ENCODE data around the gene WFIKKN2. TPM values are rescaled to one million over a fixed set of nuclear protein-coding genes. Genes with fewer than 3 reads are reported as not detected.

WFIKKN2 gene
- total and polyA plus RNA-seq, 2 of the 13 experiments (the other 11 are each of a cell fraction or from before 2014, with no cell fraction given) = not detected

GRCh38 chr17:50890675-50891516 lies 55.5 kb downstream of the WFIKKN2 start (continued):
- TF ChIP-seq ZNF703 (CRISPR knock-in tag; IDR thresholded peaks at IDR 0.05; ENCODE audit: borderline replicate concordance) (no peak), ZNF549 (CRISPR knock-in tag; IDR thresholded peaks at IDR 0.05) (no peak), ZSCAN12 (CRISPR knock-in tag; IDR thresholded peaks at IDR 0.05) (no peak; the same call in 1 of the 2 replicates), ZNF547 (CRISPR knock-in tag; IDR thresholded peaks at IDR 0.05) (no peak), ZEB1 (IDR thresholded peaks at IDR 0.05; ENCODE audit: insufficient replicate concordance, low read depth) (peak; percentile 95), ZNF468 (CRISPR knock-in tag; IDR thresholded peaks at IDR 0.05) (no peak), ZZZ3 (CRISPR knock-in tag; IDR thresholded peaks at IDR 0.05; ENCODE audit: borderline replicate concordance) (no peak), POLR2AphosphoS5 (IDR thresholded peaks at IDR 0.05; ENCODE audit: low read depth, low read length) (no peak), DNMT3B (CRISPR knock-in tag; conservative IDR thresholded peaks at IDR 0.05) (peak; percentile 69; the same call in 1 of the 2 replicates), KLF15 (CRISPR knock-in tag; IDR thresholded peaks at IDR 0.05; ENCODE audit: borderline replicate concordance) (no peak), REL (CRISPR knock-in tag; conservative IDR thresholded peaks at IDR 0.05) (no peak), SALL2 (CRISPR knock-in tag; IDR thresholded peaks at IDR 0.05) (no peak), ZNF550 (CRISPR knock-in tag; IDR thresholded peaks at IDR 0.05; ENCODE audit: borderline replicate concordance) (no peak), ZNF382 (CRISPR knock-in tag; IDR thresholded peaks at IDR 0.05; ENCODE audit: borderline replicate concordance) (no peak), CBX2 (IDR thresholded peaks at IDR 0.05; ENCODE audit: low read depth, low read length) (no peak), CBX2 (CRISPR knock-in tag; IDR thresholded peaks at IDR 0.05; ENCODE audit: low read depth) (no peak), XBP1 (CRISPR knock-in tag; IDR thresholded peaks at IDR 0.05) (no peak), ZFP36L1 (CRISPR knock-in tag; IDR thresholded peaks at IDR 0.05) (no peak), ZBTB2 (CRISPR knock-in tag; IDR thresholded peaks at IDR 0.05; ENCODE audit: low read depth) (no peak), TOPORS (CRISPR knock-in tag; IDR thresholded peaks at IDR 0.05) (no peak), CENPX (CRISPR knock-in tag; IDR thresholded peaks at IDR 0.05) (no peak), ZNF207 (IDR thresholded peaks at IDR 0.05; ENCODE audit: borderline replicate concordance) (no peak), ZNF850 (CRISPR knock-in tag; conservative IDR thresholded peaks at IDR 0.05) (no peak), ARNTL (CRISPR knock-in tag; IDR thresholded peaks at IDR 0.05) (peak; percentile 82), TCF7L2 (IDR thresholded peaks at IDR 0.05; ENCODE audit: low read depth, low read length) (no peak), MLLT10 (CRISPR knock-in tag; IDR thresholded peaks at IDR 0.05) (no peak), ARID5B (CRISPR knock-in tag; IDR thresholded peaks at IDR 0.05) (peak; percentile 96), PPARG (CRISPR knock-in tag; conservative IDR thresholded peaks at IDR 0.05) (peak; percentile 94)
